Stimulated activated CD4-positive, alpha-beta T cell treated with anti-CD3 and anti-CD28 coated beads, Interleukin-12 subunit alpha, Interleukin-12 subunit beta, amount 100 ng/mL, for 48 hours (primary cell): ENCODE measurements around the gene EXOC7.

Experiments
- DNase-seq, 3 donors: peaks; one replicate each; pipeline ENCODE4 v3.0.0-alpha.2; 2020; ENCODE audit warnings: low read depth in 2 of 3, low spot score in 1 of 3

EXOC7 gene

GRCh38 chr17:76138896-76139752 is 35.5 kb upstream of the EXOC7 start:
- DNase-seq: no peak

GRCh38 chr17:76138234-76138895 is 34.8 kb upstream of the EXOC7 start:
- DNase-seq: no peak

GRCh38 chr17:76137351-76138233 is 34.0 kb upstream of the EXOC7 start:
- no peak for DNase-seq

- no peak for DNase-seq
These were observed 33.4 kb upstream of the EXOC7 start for GRCh38 chr17:76137001-76137350.

- no peak for DNase-seq
These were observed 32.9 kb upstream of the EXOC7 start for GRCh38 chr17:76136276-76137000.

GRCh38 chr17:76135810-76136188 is 32.2 kb upstream of the EXOC7 start:
- DNase-seq: no peak

GRCh38 chr17:76134911-76135809 is 31.6 kb upstream of the EXOC7 start:
- no peak for DNase-seq

- no peak for DNase-seq
These were observed 29.2 kb upstream of the EXOC7 start for GRCh38 chr17:76132574-76133338.

- no peak for DNase-seq
These were observed 28.3 kb upstream of the EXOC7 start for GRCh38 chr17:76131692-76132573.

- DNase-seq: no peak
These were observed 27.6 kb upstream of the EXOC7 start for GRCh38 chr17:76131051-76131691.

GRCh38 chr17:76130473-76130872 is 26.9 kb upstream of the EXOC7 start:
- DNase-seq: no peak

- no peak for DNase-seq
These were observed 22.3 kb upstream of the EXOC7 start for GRCh38 chr17:76125922-76126321.

- no peak for DNase-seq
These were observed 21.7 kb upstream of the EXOC7 start for GRCh38 chr17:76125391-76125675.

- no peak for DNase-seq
These were observed 21.2 kb upstream of the EXOC7 start for GRCh38 chr17:76124582-76125390.

- no peak for DNase-seq
These were observed 20.4 kb upstream of the EXOC7 start for GRCh38 chr17:76123749-76124581.

GRCh38 chr17:76123191-76123499 is 19.6 kb upstream of the EXOC7 start:
- DNase-seq: no peak
